Measurements from ENCODE around the gene COL2A1. TPM values are rescaled to one million over a fixed set of nuclear protein-coding genes. Genes with fewer than 3 reads are reported as not detected.

Gene COL2A1
- total RNA-seq, 1 donor from 2014 or later: 3.8 TPM

DNA sequence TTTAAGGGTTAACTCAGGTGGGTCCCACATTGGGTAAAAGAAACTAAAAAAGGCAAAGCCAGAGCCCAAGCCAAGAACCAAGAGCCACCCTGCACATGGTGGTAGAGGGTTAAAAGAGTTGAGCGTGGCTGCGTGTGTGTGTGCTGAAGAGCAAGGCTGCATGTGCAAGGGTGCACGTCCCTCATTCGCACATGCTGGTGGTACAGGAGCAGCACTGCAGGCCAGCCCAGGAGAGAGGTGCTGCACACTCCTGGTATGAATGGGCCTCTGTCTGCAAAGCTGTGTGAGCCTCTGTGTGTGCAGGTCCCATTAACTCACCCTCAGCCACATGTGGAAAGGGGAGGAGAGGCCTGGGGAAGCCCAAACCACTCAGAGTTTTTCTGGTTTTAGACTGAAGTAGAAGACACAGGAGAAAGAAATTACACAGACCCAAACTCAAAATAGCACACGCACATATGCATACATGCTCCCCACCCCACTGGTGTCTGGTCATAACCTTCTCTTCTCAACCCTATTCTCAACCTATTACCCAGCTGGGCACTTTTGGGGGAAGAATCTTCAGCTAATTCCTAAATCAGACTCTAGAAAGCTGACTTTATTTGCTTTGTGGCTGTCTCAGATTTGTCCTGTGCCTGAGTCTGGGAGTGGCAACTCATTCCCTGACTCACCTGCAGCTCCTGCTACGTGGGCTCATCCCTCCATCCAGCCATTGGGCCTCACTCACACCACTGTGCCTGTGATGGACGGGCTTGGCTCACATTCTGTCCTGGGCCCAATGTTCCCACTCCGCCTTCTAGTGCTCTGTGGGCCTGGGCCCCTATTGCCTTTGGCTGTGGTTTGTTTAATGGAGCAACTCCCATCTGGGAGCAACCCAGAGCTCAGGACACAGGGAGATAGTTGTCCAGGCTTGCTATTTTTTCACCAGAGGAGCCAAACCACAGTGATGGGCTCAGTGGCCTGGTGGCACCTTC, 30.8 kb upstream of the COL2A1 start:
- no peak for DNase-seq (ENCODE audit: low read depth)
- Histone ChIP-seq H3K27me3 (ENCODE audit: control insufficient read depth, insufficient read depth, low read length) (no peaks in the 10 kb centered on the region), H3K4me3 (ENCODE audit: low read depth, low read length) (no peak overlapping the region), H3K36me3 (ENCODE audit: control insufficient read depth, insufficient read depth, low read length) (no peaks in the 10 kb centered on the region)
- TF ChIP-seq, protein P1, sequence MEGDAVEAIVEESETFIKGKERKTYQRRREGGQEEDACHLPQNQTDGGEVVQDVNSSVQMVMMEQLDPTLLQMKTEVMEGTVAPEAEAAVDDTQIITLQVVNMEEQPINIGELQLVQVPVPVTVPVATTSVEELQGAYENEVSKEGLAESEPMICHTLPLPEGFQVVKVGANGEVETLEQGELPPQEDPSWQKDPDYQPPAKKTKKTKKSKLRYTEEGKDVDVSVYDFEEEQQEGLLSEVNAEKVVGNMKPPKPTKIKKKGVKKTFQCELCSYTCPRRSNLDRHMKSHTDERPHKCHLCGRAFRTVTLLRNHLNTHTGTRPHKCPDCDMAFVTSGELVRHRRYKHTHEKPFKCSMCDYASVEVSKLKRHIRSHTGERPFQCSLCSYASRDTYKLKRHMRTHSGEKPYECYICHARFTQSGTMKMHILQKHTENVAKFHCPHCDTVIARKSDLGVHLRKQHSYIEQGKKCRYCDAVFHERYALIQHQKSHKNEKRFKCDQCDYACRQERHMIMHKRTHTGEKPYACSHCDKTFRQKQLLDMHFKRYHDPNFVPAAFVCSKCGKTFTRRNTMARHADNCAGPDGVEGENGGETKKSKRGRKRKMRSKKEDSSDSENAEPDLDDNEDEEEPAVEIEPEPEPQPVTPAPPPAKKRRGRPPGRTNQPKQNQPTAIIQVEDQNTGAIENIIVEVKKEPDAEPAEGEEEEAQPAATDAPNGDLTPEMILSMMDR (IDR thresholded peaks at IDR 0.05; ENCODE audit: insufficient read depth, low read length, poor library complexity, severe bottlenecking): no peak

DNA sequence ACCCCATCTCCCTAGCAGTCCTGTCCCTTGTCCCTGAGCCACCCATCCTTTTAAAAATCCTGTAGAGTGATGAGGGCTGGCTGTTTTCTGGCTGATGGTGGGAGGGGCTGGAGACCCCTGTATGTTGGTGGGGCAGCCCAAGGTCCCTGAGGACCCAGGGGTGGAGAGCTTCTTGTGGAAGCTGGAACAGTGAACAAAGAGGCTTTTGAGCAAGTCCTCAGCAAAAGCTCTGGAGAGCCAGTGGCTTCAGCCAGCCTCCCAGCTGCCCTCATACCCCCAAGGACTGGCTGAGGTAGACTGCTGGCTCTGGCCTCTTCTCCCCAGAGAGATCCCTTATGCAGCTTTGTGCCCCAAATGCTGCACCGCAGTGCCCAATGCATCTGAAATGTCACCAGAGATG, 29.2 kb upstream of the COL2A1 start:
- Histone ChIP-seq H3K36me3 (ENCODE audit: control insufficient read depth, insufficient read depth, low read length) (no peaks in the 10 kb centered on the region), H3K4me3 (ENCODE audit: low read depth, low read length) (no peak overlapping the region), H3K27me3 (ENCODE audit: control insufficient read depth, insufficient read depth, low read length) (no peaks in the 10 kb centered on the region)
- DNase-seq (ENCODE audit: low read depth): no peak
- TF ChIP-seq, protein P1 (IDR thresholded peaks at IDR 0.05; ENCODE audit: insufficient read depth, low read length, poor library complexity, severe bottlenecking): no peak

DNA sequence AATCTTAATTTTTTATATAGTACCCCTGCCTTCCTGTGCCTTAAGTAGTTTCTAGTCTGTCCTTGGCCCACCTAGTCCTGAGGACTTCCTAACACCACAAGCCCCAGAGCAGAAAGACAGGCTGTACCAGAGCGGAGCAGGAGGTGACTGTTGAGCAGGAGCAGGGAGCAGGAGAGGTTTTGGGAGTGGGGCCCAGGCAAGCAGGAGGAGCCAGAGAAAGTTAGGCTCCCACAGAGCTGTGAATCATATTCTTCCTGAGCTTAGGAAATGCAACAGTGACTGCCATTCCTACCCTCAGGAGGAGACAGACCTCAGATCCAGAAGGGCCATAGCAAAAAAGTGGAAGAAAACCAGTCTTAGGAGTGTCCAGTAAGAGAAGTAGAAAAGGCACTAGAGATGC, 28.3 kb upstream of the COL2A1 start:
- Histone ChIP-seq H3K36me3 (ENCODE audit: control insufficient read depth, insufficient read depth, low read length) (no peaks in the 10 kb centered on the region), H3K27me3 (ENCODE audit: control insufficient read depth, insufficient read depth, low read length) (no peaks in the 10 kb centered on the region), H3K4me3 (ENCODE audit: low read depth, low read length) (no peak overlapping the region)
- no peak for DNase-seq (ENCODE audit: low read depth)
- TF ChIP-seq, protein P1 (IDR thresholded peaks at IDR 0.05; ENCODE audit: insufficient read depth, low read length, poor library complexity, severe bottlenecking): no peak

DNA sequence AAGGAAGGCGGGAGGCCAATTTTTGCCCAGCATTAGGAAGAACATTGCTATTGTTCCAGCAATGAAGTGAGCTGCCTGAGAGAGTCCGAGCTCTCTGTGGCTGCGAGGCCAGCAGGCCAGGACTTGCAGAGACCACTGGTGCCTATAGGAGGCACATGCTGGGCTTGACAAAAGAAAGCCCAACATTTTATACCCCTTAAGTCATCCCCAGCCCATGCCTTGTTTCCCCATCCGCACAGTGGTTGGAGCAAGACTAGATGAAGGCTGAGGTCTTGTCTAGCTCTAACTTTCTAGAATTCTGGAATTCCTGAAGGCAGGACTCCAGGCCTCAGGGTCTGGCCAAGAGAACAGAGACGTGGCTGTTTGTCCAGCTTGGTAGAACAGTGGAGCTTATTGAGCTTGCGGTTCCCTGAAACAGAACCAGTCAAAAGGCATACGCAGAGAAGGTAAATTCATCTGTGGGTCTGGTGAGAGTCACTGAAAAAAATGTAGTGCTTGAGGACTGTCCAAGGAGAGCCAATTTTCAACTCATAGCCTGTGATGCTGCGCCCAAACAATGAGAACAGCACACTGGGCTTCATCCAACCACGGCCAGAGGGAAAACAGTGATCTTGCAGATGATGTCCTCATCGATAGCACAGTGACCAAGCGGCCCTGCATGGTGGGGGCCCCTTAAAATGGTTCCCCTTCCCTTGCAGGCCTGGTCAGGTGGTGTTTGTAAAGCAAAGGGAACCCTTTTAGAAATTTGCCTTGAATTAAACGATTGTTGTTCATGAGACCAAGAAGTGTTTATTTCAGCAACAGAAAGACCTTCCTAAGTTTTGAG, 27.1 kb upstream of the COL2A1 start:
- peaks cover 2% of the 10 kb centered on the region for H3K27me3 ChIP-seq (ENCODE audit: control insufficient read depth, insufficient read depth, low read length)
- TF ChIP-seq, protein P1 (IDR thresholded peaks at IDR 0.05; ENCODE audit: insufficient read depth, low read length, poor library complexity, severe bottlenecking): no peak
- no peaks in the 10 kb centered on the region for H3K36me3 ChIP-seq (ENCODE audit: control insufficient read depth, insufficient read depth, low read length)
- DNase-seq (ENCODE audit: low read depth): no peak
- H3K4me3 ChIP-seq (ENCODE audit: low read depth, low read length): no peak overlapping the region

DNA sequence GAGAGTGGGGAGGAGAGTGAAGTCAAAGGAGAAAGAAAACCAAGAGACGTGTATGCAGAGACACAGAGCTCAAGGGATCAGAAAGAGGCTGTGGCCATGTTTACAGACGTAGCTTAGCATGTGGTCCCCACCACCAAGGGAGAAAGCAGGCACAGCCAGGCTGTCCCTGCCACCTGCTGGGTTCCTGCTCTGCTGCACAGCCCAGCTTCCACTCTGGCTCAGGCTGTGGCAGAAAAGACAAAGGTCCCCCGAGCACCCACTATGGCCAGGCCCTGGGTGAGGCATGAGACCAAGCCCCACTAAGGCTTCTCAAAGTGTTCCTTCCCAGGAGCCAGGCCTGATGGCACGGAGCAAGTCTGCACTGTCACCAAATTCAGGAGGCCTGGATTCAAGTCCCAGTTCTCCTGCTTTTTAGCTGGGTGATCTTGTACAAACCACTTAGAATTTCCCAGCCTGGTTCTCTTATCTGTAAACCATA, 25.9 kb upstream of the COL2A1 start:
- TF ChIP-seq, protein P1 (IDR thresholded peaks at IDR 0.05; ENCODE audit: insufficient read depth, low read length, poor library complexity, severe bottlenecking): no peak
- no peak overlapping the region for H3K4me3 ChIP-seq (ENCODE audit: low read depth, low read length)
- no peaks in the 10 kb centered on the region for H3K36me3 ChIP-seq (ENCODE audit: control insufficient read depth, insufficient read depth, low read length)
- H3K27me3 ChIP-seq (ENCODE audit: control insufficient read depth, insufficient read depth, low read length): peaks cover 2% of the 10 kb centered on the region
- DNase-seq (ENCODE audit: low read depth): no peak
